Activated CD4-positive, alpha-beta T cell treated with anti-CD3 and anti-CD28 coated beads, Interleukin-2, Interleukin-4, amounts not matched to agents 100 ng/mL and 50 ng/mL, durations not matched to agents 16 hours and 8 hours (primary cell): ENCODE data around the gene MCU.
A peak's percentile ranks its signal among the peaks of the same experiment; 100 is the strongest.
"Not testable (repeated sequence)": the region's sequence is repeated elsewhere in the genome, so short reads cannot be mapped to it uniquely, and the experiment has no call there.

Experiments
- DNase-seq: peaks from one replicate; pipeline ENCODE4 v3.0.0-alpha.2; 2020; ENCODE audit warnings: low spot score

Gene MCU, protein sequence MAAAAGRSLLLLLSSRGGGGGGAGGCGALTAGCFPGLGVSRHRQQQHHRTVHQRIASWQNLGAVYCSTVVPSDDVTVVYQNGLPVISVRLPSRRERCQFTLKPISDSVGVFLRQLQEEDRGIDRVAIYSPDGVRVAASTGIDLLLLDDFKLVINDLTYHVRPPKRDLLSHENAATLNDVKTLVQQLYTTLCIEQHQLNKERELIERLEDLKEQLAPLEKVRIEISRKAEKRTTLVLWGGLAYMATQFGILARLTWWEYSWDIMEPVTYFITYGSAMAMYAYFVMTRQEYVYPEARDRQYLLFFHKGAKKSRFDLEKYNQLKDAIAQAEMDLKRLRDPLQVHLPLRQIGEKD

DNA sequence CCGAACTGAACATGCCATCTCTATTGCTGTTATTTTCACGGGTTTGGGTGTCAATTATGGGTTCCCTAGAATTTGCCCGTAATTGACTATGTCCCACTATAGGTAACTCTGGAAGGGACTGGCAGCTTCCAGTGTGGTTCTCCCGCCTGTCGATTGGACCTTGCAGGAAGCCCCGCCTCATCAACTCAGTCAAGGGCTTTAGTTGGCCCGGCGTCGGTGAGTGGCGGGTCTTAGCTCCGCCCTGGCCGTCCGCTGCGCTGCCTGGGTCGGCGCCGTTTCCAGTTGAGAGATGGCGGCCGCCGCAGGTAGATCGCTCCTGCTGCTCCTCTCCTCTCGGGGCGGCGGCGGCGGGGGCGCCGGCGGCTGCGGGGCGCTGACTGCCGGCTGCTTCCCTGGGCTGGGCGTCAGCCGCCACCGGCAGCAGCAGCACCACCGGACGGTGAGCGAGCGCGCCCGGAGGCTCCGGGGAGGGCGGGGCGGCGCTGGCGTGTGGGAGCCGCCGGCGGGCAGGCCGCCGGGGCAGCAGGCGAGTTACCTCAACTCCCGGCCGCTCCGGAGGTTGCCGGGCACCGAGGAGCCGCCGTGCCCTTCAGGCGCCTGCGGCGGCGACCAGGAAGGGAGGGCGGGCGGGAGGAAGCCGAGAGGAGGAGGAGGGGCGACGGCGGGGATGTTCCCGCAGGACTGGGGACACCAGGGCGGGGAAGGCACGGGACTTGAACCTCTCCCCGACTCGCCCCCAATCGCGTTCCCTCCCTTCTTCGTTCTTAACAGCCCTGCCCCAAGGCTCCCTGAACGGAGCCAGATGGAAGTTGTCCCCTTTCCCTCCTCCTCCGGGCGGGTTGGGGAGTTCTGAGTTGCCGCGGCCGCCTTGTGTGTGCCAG is at the start of gene MCU:
TSS of gene MCU (plus strand) at position 281 of the 881 bp plus-strand sequence. CDS start at position 290, 9 bp downstream.
- peak; percentile 96 for DNase-seq

DNA sequence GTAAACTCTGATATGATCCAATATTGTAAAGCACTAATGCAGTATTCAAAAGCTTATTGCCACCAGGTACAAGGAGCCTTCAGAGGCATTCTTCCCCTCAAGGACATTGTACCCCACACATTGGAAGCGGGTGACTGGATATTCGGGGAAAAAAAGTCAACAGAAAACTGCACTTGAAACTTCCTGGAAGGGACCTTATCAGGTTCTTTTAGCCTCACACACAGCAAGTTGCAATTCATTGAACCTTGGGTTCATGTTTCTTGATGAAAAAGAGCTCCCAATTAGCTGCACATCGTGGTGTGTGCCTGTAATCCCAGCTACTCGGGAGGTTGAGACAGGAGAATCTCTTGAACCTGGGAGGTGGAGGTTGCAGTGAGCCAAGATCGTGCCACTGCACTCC is 49.6 kb upstream of the MCU start:
- no peak for DNase-seq

DNA sequence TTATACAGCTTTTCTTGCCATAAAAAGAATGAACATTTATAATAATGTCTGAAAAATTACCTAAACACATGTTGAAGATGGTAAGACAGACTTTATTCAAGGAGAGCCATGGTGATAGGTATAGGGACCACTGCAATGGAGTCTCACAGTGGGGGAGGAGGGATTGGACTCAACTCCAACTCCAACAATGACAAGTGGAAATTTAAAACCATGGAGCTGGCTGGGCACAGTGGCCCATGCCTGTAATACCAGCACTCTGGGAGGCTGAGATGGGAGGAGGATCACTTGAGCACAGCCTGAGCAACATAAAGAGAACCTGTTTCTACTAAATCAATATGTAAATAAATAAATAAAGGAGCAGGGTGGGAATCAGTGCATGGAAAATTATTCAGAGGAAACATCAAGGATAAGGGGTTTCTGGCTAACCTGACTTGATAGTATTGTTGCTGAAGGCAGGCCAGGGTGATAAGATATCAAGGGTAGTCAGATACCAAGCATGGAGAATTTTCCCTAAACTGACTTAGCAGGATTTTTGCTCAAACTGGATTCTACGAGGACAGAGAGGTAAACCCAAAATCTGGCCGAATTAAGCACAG is 46.6 kb upstream of the MCU start:
- DNase-seq: no peak

DNA sequence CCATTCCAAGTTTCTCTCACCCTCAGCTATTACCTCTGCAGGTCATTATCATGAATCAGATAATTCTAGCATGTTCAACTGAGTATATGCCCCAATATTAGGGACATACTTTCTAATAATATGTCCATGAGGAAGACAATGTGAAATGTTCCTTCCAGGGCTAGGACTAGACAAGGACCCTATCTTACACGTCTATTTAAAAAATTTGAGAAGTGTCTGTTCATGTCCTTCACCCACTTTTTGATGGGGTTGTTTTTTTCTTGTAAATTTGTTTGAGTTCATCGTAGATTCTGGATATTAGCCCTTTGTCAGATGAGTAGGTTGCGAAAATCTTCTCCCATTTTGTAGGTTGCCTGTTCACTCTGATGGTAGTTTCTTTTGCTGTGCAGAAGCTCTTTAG is 45.0 kb upstream of the MCU start:
- DNase-seq: not testable (repeated sequence)

DNA sequence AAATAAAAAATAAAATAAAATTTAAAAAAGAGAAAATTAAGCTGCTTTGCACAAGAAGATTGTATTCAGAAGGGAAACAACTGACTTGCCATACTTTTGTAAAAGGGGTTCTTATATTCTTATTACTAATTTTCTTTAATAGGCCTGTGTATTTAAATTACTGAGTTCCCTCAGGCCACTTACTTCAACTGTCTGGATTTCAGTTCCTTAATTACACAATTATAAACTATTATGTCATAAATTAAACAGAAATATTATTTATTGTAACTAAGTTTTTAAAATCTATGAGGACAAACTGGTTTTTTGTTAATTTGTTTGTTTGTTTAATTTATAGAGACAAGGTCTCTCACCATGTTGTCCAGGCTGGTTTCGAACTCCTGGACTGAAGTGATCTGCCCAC is 43.6 kb upstream of the MCU start:
- no peak for DNase-seq

DNA sequence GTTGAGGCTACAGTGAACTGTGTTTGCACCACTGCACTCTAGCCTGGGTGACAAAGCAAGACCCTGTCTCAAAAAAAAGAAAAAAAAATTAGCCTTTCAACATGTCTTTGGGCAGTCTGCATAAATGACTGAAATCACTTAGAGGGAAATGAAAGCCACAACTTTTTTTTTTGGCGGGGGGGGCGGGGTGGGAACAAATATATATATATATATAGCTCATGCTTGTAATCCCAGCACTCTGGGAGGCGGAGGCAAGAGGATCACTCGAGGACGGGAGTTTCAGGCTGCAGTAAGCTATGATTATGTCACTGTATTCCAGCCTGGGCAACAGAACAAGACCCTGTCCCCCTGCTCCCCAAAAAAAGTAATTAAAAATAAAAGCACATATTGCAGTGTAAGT is 42.7 kb upstream of the MCU start:
- DNase-seq: no peak

DNA sequence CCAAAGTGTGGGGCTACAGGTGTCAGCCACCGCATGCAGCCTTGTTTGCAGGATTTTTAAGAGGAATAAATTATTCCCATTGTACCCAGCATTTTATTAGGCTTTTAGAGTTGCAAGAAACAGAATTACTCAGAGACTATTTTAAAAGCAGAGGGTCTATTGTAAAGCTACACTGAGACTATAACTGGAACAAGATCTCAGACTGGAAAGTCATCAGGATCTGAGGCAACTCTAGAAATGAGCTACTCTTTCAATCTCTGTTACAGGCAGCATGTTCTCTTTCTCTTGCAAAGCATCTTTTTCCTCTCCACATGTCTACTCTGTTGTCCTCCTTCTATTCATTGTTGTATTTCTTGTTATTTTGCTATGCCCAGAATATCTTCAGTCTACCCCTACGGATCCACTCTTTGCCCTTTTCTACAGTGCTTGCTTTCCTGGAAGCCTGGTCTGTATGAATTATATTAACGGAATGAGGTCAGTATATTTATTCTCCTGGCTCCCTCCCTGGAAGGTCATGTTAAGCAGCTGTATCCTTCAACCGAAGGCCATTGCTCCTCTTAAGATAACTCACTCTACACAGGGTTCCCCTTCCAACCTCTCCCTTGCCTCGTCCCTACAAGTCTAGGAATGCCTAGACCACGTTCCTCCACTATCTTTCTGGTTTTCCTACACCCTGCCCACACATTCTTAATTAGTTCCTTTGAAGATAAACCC is 38.4 kb upstream of the MCU start:
- no peak for DNase-seq

DNA sequence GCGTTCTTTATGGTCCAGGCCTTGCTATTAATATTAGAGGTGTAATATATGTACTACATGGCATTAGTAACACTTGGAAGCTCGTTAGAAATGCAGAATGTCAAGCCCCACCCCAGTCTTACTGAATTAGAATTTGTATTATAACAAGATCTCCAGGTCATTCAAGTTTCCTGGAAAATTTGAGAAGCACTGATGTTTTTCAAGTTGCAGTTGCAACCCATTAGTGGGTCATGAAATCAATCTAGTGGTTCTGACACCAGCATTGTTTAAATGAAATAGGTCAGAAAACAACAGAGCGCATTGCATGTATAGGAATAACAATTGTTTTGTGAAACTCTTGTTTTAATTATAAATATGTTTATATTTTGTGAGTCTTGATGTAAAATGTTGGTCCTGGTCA is 37.2 kb upstream of the MCU start:
- DNase-seq: no peak

DNA sequence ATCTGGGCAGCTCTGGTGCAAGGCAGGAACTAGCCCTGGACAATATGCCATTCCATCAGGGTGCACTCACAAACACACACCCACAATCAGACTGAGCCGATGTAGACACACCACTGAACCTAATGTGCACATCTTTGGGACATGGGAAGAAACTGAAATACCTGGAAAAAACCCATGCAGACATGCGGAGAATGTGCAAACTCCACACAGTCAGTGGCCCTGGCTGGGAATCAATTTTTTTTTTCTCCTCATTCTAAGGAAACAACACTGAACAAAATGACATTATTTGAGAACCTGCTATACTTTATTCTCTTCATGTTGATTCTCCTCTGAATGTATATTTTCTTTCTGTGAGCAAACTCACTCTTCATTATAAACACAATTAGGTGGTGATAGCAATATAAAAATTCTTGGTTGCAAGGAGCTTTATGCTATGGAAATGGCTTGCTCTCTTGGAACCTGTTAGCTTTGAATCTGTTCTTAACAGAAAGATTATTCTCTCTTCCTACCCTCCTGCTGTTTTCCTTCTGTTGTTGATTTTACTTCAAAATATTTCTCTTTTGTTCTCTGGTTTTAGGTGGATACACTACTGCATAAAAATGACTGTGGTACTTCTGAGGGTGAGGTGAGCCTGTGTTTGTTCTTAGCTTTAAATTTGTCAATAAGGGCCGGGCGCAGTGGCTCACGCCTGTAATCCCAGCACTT is 33.1 kb upstream of the MCU start:
- DNase-seq: no peak

DNA sequence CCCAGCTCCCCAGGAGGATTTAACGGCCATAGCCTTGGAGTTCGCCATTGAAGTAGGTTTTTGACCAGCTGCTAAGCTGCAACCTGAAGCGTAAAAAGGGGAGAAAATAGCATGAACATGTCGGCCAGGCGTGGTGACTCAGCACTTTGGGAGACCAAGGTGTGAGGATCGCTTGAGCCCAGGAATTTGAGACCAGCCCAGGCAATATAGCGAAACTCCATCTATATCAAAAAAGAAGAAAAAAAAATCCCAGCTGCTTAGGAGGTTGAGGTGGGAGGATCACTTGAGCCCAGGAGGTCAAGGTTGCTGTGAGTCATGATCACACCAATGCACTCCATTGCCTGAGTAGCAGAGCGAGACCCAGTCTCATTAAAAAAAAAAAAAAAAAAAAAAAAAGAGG is 32.2 kb upstream of the MCU start:
- no peak for DNase-seq

DNA sequence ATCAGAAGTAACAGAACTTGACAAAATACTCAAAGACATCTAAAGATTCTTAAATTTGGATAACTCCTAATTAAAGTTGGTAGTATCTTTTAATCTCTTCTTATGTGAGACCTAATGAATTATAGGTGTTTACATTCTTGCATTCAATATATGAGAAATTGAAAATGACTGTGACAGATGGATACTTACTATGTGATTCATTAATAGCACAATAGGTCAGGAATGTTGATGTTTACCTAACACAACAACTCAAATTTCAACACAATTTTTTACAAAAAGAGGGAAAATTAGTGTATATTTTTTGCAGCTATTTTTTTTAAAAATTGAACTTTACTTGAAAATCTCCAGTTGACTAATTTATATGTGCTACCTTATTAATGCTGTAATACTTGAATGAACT is 31.7 kb upstream of the MCU start:
- DNase-seq: no peak

DNA sequence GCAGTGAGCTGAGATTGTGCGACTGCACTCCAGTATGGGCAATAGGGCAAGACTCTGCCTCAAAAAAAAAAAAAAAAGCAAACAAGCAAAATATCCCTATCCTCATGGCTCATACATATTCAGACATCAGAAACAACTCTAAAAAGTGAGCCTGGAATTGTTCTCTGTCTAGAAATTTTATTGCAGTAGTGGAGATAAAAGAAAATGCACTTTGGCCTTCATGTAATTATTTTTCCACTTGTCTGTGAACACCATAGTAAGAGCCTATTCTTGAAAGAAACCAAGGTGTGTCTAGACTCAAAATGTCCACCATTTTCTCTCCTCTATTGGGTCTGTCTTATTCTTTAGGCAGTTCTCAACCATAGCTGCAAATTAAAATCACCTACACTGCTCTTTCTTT is 30.5 kb upstream of the MCU start:
- no peak for DNase-seq

DNA sequence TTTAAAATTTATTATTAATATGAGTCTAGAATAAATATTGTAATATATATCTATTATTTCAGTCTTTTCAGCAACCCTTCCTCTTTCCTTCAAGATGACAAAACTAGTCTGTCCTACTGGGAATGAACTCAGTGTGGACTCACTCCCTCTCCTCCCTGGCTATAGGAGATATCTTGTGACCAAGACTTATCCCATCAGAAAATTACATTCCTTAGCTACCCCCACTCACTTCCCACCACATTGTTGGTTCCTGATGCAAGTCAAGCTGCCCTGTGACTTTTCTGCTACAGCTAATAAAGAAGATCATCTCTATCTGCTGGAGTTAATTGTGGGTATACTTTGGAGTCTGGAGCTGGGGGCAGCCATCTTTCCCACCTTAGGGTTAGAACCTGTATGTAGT is 28.0 kb upstream of the MCU start:
- DNase-seq: no peak

DNA sequence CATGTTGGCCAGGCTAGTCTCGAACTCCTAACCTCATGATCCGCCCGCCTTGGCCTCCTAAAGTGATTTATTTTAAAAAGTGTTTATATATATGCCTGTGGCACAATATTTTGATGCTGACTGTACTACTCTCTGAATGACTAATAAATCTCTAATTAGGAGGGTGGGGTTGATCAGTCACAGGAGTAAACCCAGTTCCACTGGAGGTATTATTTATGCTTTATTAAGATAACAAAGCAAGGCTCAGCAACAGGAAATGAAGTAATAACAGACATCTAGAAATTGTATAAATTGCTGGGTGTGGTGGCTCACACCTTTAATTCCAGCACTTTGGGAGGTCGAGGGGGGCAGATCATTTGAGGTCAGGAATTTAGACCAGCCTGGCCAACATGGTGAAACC is 26.0 kb upstream of the MCU start:
- no peak for DNase-seq

DNA sequence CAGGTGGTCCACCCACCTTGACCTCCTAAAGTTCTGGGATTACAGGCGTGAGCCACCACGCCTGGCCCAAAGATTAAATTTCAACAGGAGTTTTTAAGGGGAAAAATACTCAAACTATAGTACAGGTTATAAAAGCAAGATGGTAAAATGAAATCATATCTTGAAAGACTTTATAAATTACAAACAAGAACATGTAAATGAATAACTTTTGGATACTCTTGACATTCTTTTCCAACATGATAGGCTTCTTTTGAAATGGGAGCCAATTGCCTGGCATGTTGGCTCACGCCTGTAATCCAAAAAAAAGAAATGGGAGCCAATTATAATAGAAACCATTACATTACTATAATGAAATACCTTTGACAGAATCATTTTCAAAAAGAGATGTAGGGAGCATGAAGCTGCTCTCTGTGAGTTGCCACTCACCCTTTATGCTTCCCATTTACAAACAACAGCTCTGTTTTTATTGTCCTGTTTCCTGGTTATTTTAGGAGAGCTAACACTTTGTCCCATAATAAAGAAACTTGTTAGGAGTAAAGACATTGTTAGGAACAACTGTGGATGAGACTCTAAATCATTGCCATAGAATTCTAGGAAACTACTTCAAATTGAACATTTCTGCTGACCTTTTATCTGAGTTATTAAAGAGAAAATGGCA is 24.6 kb upstream of the MCU start:
- DNase-seq: no peak

DNA sequence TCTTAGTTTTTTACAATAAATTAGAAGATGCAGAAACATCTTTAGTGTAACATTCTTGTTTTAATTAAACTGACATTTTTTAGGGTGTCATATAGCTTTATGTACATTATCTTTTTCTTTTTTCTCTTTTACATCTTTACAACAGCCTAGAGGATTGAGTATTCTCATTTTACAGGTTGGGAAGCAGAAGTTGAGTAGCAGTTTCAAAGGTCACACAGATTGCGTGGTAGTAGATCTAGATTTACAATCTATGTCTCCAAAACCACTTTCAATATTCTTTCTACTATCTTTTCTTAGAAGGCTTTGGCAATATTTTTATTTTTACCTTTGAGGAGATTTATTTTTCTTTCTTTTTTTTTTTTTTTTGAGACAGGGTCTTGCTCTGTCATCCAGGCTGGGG is 18.7 kb upstream of the MCU start:
- DNase-seq: no peak

DNA sequence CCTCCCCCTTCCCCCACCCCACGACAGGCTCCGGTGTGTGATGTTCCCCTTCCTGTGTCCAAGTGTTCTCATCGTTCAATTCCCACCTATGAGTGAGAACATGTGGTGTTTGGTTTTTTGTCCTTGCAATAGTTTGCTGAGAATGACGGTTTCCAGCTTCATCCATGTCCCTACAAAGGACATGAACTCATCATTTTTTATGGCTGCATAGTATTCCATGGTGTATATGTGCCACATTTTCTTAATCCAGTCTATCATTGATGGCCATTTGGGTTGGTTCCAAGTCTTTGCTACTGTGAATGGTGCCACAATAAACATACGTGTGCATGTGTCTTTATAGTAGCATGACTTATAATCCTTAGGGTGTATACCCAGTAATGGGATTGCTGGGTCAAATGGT is 17.8 kb upstream of the MCU start:
- not testable (repeated sequence) for DNase-seq

DNA sequence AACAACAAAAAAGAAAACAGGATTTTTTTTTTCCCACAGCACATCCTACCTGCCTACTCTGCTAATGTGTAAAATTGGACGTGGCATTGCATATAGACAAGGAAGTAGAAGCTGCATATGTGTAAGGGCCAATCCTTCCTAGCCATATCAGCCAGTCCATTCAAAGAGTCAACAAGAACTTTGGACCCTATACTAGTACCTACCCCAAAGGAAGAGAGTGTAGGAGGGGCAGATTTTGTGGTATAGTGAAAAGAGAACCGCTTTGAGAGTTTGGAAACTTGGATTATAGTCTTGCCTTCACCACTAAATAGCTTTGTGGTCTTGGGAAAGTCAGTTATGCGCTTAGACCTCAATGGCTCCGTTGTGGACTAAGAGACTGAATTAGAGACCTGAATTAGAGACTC is 12.1 kb upstream of the MCU start:
- DNase-seq: no peak

DNA sequence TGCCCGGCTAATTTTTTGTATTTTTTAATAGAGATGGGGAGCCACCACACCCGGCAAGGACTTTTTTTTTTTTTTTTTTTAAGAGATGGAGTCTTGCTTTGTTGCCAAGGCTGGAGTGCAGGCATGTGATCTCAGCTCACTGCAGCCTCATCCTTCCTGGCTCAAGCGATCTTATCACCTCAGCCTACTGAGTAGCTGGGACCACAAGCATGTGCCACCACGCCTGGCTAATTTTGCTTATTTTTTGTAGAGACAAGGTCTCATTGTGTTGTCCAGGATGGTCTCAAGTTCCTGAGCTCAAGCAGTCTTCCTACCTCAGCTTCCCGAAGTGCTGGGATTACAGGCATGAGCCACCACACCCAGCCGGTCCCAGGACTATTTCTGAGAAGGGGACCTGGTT is 9.3 kb upstream of the MCU start:
- no peak for DNase-seq

DNA sequence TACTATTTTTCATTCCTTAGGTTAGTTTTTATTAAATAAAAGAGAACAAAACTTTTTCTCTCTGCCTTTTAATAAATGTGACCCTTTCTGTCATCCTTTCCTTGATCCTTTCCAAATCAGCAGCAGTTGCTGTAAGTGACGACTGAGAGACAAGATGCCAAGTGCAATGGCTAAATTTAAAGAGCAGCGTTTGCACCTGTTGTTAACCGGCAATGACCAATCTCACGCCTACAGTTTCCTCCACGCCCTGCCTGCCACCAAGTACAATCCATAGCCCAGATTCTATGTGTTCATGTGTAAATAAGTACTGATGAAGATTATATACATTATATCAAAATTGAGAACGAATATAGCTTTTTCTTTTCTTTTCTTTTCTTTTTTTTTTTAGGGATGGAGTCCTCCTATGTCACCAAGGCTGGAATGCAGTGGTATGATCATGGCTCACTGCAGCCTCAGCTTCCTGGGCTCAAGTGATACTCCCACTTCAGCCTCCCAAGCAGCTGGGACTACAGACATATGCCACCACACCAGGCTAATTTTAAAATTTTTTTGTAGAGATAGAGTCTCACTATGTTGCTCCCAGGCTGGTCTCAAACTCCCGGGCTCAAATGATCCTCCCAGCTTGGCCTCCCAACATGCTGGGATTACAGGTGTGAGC is 6.5 kb upstream of the MCU start:
- no peak for DNase-seq

DNA sequence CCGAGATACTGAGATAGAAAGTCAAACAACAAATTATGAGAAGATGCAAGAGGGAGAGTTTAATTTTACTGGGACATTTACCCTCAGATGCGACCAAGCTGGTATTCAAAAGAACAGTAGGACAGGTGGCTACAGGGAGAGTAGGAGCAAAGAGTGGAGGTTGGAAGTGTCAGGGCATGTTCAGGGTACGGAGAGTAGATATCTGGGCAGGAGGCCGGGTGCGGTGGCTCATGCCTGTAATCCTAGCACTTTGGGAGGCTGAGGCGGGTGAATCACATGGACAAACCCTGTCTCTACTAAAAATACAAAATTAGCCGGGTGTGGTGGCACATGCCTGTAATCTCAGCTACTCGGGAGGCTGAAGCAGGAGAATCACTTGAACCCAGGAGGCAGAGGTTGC is 5.5 kb upstream of the MCU start:
- DNase-seq: not testable (repeated sequence)
